Fibroblast of mammary gland (primary cell): ENCODE measurements around the gene CCDC137.

Experiments used
- DNase-seq: peaks from one replicate; pipeline ENCODE4 v3.0.0-alpha.2; 2010; ENCODE audit warnings: low read depth
- H3K4me3 ChIP-seq: 2 replicates; pipeline ENCODE4 v1.5.1; 2011; ENCODE audit warnings: low read depth, mild to moderate bottlenecking, low read length, moderate library complexity; ENCODE audit not compliant: control insufficient read depth
- CTCF ChIP-seq: conservative IDR thresholded peaks from 2 replicates; pipeline ENCODE4 v1.5.1; 2011; ENCODE audit warnings: low read depth, low read length, inconsistent platforms; ENCODE audit not compliant: control insufficient read depth, insufficient read depth

CCDC137 gene

GRCh38 chr17:81722184-81723120 lies 55.9 kb downstream of the CCDC137 start:
- H3K4me3 ChIP-seq, result no peak overlapping the region
- DNase-seq, result peak; percentile 39
- no peak for TF ChIP-seq CTCF
